Neural crest cell (in vitro differentiated cells): ENCODE measurements around the gene RPP40. TPM values are rescaled to one million over a fixed set of nuclear protein-coding genes. Genes with fewer than 3 reads are reported as not detected.

Source experiments
- DNase-seq: peaks from one replicate; pipeline ENCODE4 v3.0.0; 2021; ENCODE audit warnings: low read depth, mixed read lengths, low spot score
- H3K27ac Mint-ChIP-seq: one replicate; pipeline ENCODE4 v1.8.0; 2021; ENCODE audit warnings: mild to moderate bottlenecking, mixed read lengths; ENCODE audit not compliant: unreplicated experiment
- H3K27me3 Mint-ChIP-seq: 2 replicates; pipeline ENCODE4 v1.8.0; 2021; ENCODE audit warnings: low read depth, mild to moderate bottlenecking, mixed read lengths
- H3K36me3 Mint-ChIP-seq: 2 replicates; pipeline ENCODE4 v1.8.0; 2021; ENCODE audit warnings: low read depth, mild to moderate bottlenecking, mixed read lengths
- H3K4me1 Mint-ChIP-seq: 2 replicates; pipeline ENCODE4 v1.8.0; 2021; ENCODE audit warnings: mixed read lengths
- H3K4me3 Mint-ChIP-seq: one replicate; pipeline ENCODE4 v1.8.0; 2021; ENCODE audit warnings: mild to moderate bottlenecking, mixed read lengths
- H3K9me3 Mint-ChIP-seq: 2 replicates; pipeline ENCODE4 v1.8.0; 2021; ENCODE audit warnings: mixed read lengths
- CTCF ChIP-seq: fragments of 200-600 bp; sonication (generic); conservative IDR thresholded peaks from 2 replicates; pipeline ENCODE4 v1.5.0; 2021; ENCODE audit warnings: antibody characterized with exemption, mild to moderate bottlenecking
- total RNA-seq: library from RNA; stranded (reverse); gene quantifications from 2 replicates; pipeline ENCODE4 v1.2.1, GENCODE V29; 2021

RPP40 gene
- total RNA-seq, 1 donor from 2014 or later, result 9.7 TPM

GRCh38 chr6:4964675-4965561 lies 38.9 kb downstream of the RPP40 start:
- no peaks in the 10 kb centered on the region for H3K9me3 Mint-ChIP-seq
- no peak for TF ChIP-seq CTCF
- no peaks in the 10 kb centered on the region for H3K27me3 Mint-ChIP-seq
- H3K27ac Mint-ChIP-seq, result no peak overlapping the region
- H3K4me1 Mint-ChIP-seq, result peaks cover 14% of the 10 kb centered on the region
- no peak overlapping the region for H3K4me3 Mint-ChIP-seq
- no peak for DNase-seq
- no peaks in the 10 kb centered on the region for H3K36me3 Mint-ChIP-seq

GRCh38 chr6:4962905-4963304 lies 40.9 kb downstream of the RPP40 start:
- Mint-ChIP-seq H3K27ac (no peak overlapping the region), H3K27me3 (no peaks in the 10 kb centered on the region), H3K9me3 (no peaks in the 10 kb centered on the region), H3K4me3 (no peak overlapping the region), H3K36me3 (no peaks in the 10 kb centered on the region), H3K4me1 (peaks cover 10% of the 10 kb centered on the region)
- no peak for DNase-seq
- TF ChIP-seq CTCF, result no peak

- H3K36me3 Mint-ChIP-seq, result peaks cover 6% of the 10 kb centered on the region
- no peaks in the 10 kb centered on the region for H3K27me3 Mint-ChIP-seq
- no peak for DNase-seq
- TF ChIP-seq CTCF, result no peak
- H3K9me3 Mint-ChIP-seq, result no peaks in the 10 kb centered on the region
- no peak overlapping the region for H3K4me3 Mint-ChIP-seq
- no peak overlapping the region for H3K27ac Mint-ChIP-seq
- peaks cover 10% of the 10 kb centered on the region for H3K4me1 Mint-ChIP-seq
Measured at GRCh38 chr6:4961322-4962168, 42.3 kb downstream of the RPP40 start.

- peaks cover 13% of the 10 kb centered on the region for H3K36me3 Mint-ChIP-seq
- DNase-seq, result no peak
- no peaks in the 10 kb centered on the region for H3K9me3 Mint-ChIP-seq
- H3K27ac Mint-ChIP-seq, result no peak overlapping the region
- TF ChIP-seq CTCF, result no peak
- H3K4me1 Mint-ChIP-seq, result no peaks in the 10 kb centered on the region
- no peaks in the 10 kb centered on the region for H3K27me3 Mint-ChIP-seq
- H3K4me3 Mint-ChIP-seq, result no peak overlapping the region
Measured at GRCh38 chr6:4958624-4959023, 45.2 kb downstream of the RPP40 start.

GRCh38 chr6:4957521-4958231 lies 46.2 kb downstream of the RPP40 start:
- H3K36me3 Mint-ChIP-seq, result peaks cover 14% of the 10 kb centered on the region
- no peak for DNase-seq
- H3K4me1 Mint-ChIP-seq, result no peaks in the 10 kb centered on the region
- H3K27ac Mint-ChIP-seq, result peak overlapping the region; percentile 54
- H3K27me3 Mint-ChIP-seq, result no peaks in the 10 kb centered on the region
- TF ChIP-seq CTCF, result peak; percentile 33
- H3K4me3 Mint-ChIP-seq, result no peak overlapping the region
- no peaks in the 10 kb centered on the region for H3K9me3 Mint-ChIP-seq
